B cell (primary cell): ENCODE results near the gene PAH.

Experiments
- CTCF ChIP-seq: fragments of 200-600 bp; IDR thresholded peaks from one replicate; pipeline ENCODE4 v1.8.0; 2022; ENCODE audit warnings: antibody characterized with exemption, mild to moderate bottlenecking
- EZH2 ChIP-seq: IDR thresholded peaks from 2 replicates; pipeline ENCODE4 v1.6.1; 2012; ENCODE audit warnings: borderline replicate concordance, low read depth, mild to moderate bottlenecking, moderate library complexity, low read length; ENCODE audit not compliant: insufficient read depth, poor library complexity, severe bottlenecking

GRCh38 chr12:102933168-102933567 lies 16.1 kb upstream of the PAH start:
- TF ChIP-seq CTCF (no peak), EZH2 (no peak)
